OCI-LY7 (cell line): ENCODE measurements around the gene URGCP.

Source experiments
- EZH2phosphoT487 ChIP-seq: fragments of 200-600 bp; sonication (generic); IDR thresholded peaks from 2 replicates; pipeline ENCODE4 v1.6.1; 2018; ENCODE audit warnings: low read depth, borderline replicate concordance, mild to moderate bottlenecking, mixed run types, antibody characterized with exemption, low read length, moderate library complexity, mixed read lengths
- TF ChIP-seq, protein P1 (sequence below): fragments of 200-600 bp; sonication (generic); conservative IDR thresholded peaks from 2 replicates; pipeline ENCODE4 v1.5.1; 2014; ENCODE audit warnings: mild to moderate bottlenecking, antibody characterized with exemption, low read length, moderate library complexity, mixed read lengths

DNA sequence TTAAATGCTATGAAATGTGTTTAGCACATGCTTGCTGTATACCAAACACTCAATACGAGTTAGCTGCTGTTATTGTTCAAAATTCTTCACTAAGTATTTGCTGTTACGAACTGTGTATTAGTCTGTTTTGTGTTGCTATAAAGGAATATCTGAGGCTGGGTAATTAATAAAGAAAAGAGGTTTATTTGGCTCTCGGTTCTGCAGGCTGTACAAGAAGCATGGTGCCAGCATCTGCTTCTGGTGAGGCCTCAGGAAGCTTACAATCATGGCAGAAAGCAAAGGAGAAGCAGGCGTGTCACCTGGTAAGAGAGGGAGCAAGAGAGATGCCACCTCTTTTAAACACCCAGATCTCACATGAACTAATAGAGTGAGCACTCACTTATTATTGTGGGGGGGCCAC, 21.4 kb upstream of the URGCP start:
- TF ChIP-seq, protein P1, sequence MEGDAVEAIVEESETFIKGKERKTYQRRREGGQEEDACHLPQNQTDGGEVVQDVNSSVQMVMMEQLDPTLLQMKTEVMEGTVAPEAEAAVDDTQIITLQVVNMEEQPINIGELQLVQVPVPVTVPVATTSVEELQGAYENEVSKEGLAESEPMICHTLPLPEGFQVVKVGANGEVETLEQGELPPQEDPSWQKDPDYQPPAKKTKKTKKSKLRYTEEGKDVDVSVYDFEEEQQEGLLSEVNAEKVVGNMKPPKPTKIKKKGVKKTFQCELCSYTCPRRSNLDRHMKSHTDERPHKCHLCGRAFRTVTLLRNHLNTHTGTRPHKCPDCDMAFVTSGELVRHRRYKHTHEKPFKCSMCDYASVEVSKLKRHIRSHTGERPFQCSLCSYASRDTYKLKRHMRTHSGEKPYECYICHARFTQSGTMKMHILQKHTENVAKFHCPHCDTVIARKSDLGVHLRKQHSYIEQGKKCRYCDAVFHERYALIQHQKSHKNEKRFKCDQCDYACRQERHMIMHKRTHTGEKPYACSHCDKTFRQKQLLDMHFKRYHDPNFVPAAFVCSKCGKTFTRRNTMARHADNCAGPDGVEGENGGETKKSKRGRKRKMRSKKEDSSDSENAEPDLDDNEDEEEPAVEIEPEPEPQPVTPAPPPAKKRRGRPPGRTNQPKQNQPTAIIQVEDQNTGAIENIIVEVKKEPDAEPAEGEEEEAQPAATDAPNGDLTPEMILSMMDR: no peak
- no peak for TF ChIP-seq EZH2phosphoT487
